K562 (cell line): ENCODE measurements around the gene ANKRD13B. TPM values are rescaled to one million over a fixed set of nuclear protein-coding genes. Genes with fewer than 3 reads are reported as not detected.

Source experiments
- ARID1B ChIP-seq: fragments of 450-650 bp; IDR thresholded peaks from 2 replicates; pipeline ENCODE4 v1.6.1; 2016; ENCODE audit warnings: antibody characterized with exemption, mild to moderate bottlenecking, inconsistent platforms
- CBFB ChIP-seq: sonication (generic); formaldehyde crosslinking; IDR thresholded peaks from 2 replicates; pipeline ENCODE4 v1.4.0; 2020; ENCODE audit warnings: mild to moderate bottlenecking, missing genetic modification reagents
- CBX2 ChIP-seq: fragments of 200-600 bp; sonication (generic); IDR thresholded peaks from one replicate; pipeline ENCODE4 v1.6.1; 2012; ENCODE audit warnings: mild to moderate bottlenecking, low read length, inconsistent platforms; ENCODE audit not compliant: insufficient read depth, poor library complexity, severe bottlenecking
- ELF4 ChIP-seq: fragments of 450-650 bp; formaldehyde crosslinking; IDR thresholded peaks from 2 replicates; pipeline ENCODE4 v1.4.0; 2022; ENCODE audit warnings: missing genetic modification characterization
- FOSL1 ChIP-seq: fragments of 200-800 bp; sonication (Bioruptor generic); conservative IDR thresholded peaks from 2 replicates; pipeline ENCODE4 v1.6.1; 2016; ENCODE audit warnings: missing genetic modification characterization, missing compliant biosample characterization
- HDAC2 ChIP-seq: fragments of 450-650 bp; IDR thresholded peaks from 2 replicates; pipeline ENCODE4 v1.6.1; 2016; ENCODE audit warnings: mild to moderate bottlenecking
- ILK ChIP-seq: fragments of 450-650 bp; IDR thresholded peaks from 2 replicates; pipeline ENCODE4 v1.6.1; 2016; ENCODE audit warnings: missing genetic modification characterization, low read depth, mild to moderate bottlenecking, missing compliant biosample characterization, moderate library complexity, borderline replicate concordance
- KDM5B ChIP-seq: fragments of 200-600 bp; sonication (generic); IDR thresholded peaks from 2 replicates; pipeline ENCODE4 v1.6.1; 2012; ENCODE audit warnings: low read depth, mild to moderate bottlenecking, moderate library complexity, low read length, control low read depth, inconsistent platforms; ENCODE audit not compliant: insufficient replicate concordance
- RNF2 ChIP-seq: sonication (generic); IDR thresholded peaks from 2 replicates; pipeline ENCODE4 v1.6.1; 2016
- SMAD3 ChIP-seq: fragments of 450-650 bp; formaldehyde crosslinking; conservative IDR thresholded peaks from 2 replicates; pipeline ENCODE4 v1.4.0; 2020; ENCODE audit warnings: mild to moderate bottlenecking
- SMARCE1 ChIP-seq: fragments of 450-650 bp; IDR thresholded peaks from 2 replicates; pipeline ENCODE4 v1.7.1; 2016; ENCODE audit warnings: mild to moderate bottlenecking
- TCF3 ChIP-seq: sonication (generic); formaldehyde crosslinking; IDR thresholded peaks from 2 replicates; pipeline ENCODE4 v1.4.0; 2020; ENCODE audit warnings: mild to moderate bottlenecking, missing genetic modification reagents
- TEAD4 ChIP-seq, 2 experiments: sonication (generic) in 1 of 2; formaldehyde crosslinking in 1 of 2; IDR thresholded peaks; 2 replicates each; pipeline versions ENCODE4 v1.6.1 to v1.8.0; 2012 to 2022; ENCODE audit warnings: borderline replicate concordance in 1 of 2, inconsistent platforms in 1 of 2, low read length in 1 of 2, mild to moderate bottlenecking in 1 of 2, missing genetic modification reagents in 1 of 2
- TGIF2 ChIP-seq: sonication (generic); formaldehyde crosslinking; IDR thresholded peaks from 2 replicates; pipeline ENCODE4 v1.8.1; 2022; ENCODE audit warnings: mild to moderate bottlenecking, missing genetic modification reagents, moderate library complexity
- U2AF2 ChIP-seq: fragments of 200-400 bp; formaldehyde crosslinking; optimal IDR thresholded peaks from 2 replicates; pipeline ENCODE3; 2017; ENCODE audit warnings: low read depth, mild to moderate bottlenecking, low read length
- ZNF232 ChIP-seq: sonication (generic); formaldehyde crosslinking; IDR thresholded peaks from 2 replicates; pipeline ENCODE4 v1.8.0; 2022; ENCODE audit warnings: mild to moderate bottlenecking, missing genetic modification reagents
- ZSCAN29 ChIP-seq: fragments of 450-650 bp; IDR thresholded peaks from 2 replicates; pipeline ENCODE4 v1.6.1; 2017
- polyA plus RNA-seq, 8 experiments: library from polyadenylated mRNA; depleted of rRNA in 4 of 8; stranded (reverse) in 5 of 8; unstranded in 3 of 8; fragments of >200 nt; fragmentation: Nextera tagmentation in 2 of 8; fragmentation: Illumina TruSeq in 1 of 8; extraction: Ambion mirVana in 2 of 8; extraction: Trizol in 1 of 8; gene quantifications; 2 replicates each; pipeline versions ENCODE4 v1.2.1 to v1.2.3, GENCODE V29; 2011 to 2014; ENCODE audit warnings: inconsistent platforms in 1 of 8, missing spikeins in 1 of 8
- total RNA-seq, 7 experiments: library from RNA; depleted of rRNA in 6 of 7; stranded (reverse); fragments of >200 nt in 6 of 7; fragmentation: Illumina TruSeq in 2 of 7; extraction: Trizol in 2 of 7; gene quantifications; 2 replicates each; pipeline versions ENCODE4 v1.2.1 to v1.2.3, GENCODE V29; 2011 to 2021; ENCODE audit warnings: low replicate concordance in 1 of 7
- TF ChIP-seq, protein P1 (sequence below): fragments of 450-650 bp; formaldehyde crosslinking; IDR thresholded peaks from 2 replicates; pipeline ENCODE4 v1.4.0; 2022; ENCODE audit warnings: missing genetic modification characterization
- TF ChIP-seq, protein P2 (sequence below): sonication (generic); formaldehyde crosslinking; IDR thresholded peaks from 2 replicates; pipeline ENCODE4 v1.8.1; 2022; ENCODE audit warnings: missing genetic modification reagents
- TF ChIP-seq, protein P3 (sequence below), 2 experiments: fragments of 450-650 bp in 1 of 2; sonication (generic) in 1 of 2; formaldehyde crosslinking in 1 of 2; IDR thresholded peaks in 1 of 2; conservative IDR thresholded peaks in 1 of 2; 2 replicates each; pipeline versions ENCODE4 v1.6.1 to v1.8.1; 2016 to 2023; ENCODE audit warnings: mild to moderate bottlenecking in 2 of 2, moderate library complexity in 2 of 2, inconsistent platforms in 1 of 2, missing genetic modification reagents in 1 of 2

Gene ANKRD13B
- total and polyA plus RNA-seq, 9 of the 15 experiments (the other 6 are each of a cell fraction or from before 2014, with no cell fraction given): 0.15 to 28.1 (median 4.6) TPM

DNA sequence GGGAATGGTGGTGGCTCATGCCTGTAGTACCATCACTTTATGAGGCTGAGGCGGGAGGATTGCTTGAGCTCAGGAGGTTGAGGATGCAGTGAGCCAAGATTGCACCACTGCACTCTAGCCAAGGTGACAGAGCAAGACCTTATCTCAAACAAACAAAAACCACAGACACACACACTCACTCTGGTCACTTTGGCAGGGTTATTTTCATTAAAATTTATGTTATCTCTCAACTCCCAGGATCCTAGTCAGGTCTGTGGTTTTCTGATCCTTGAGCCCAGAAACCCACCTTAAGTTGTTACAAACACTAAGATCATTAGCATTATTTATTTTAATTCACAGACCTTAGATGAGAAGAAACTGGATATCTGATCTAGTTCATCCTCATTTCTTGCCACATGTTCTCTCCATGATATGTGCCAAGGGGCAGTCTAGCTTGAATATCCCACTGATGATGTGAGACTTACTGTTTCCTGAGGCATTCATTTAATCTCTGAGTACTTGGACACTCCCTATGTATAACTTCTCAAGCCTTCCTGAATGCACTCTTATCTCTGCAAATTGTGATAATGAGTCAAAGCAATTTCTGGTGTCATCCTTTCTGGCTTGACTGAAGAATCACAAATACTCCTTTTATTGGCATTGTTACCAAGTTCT is 35.7 kb upstream of the ANKRD13B start (continued):
- no peak for TF ChIP-seq ZNF232
- peak; percentile 97 for TF ChIP-seq SMARCE1
- TF ChIP-seq KDM5B: no peak
- TF ChIP-seq CBFB (CRISPR knock-in tag): 0 out of 2 replicates have a peak, but pooled peaks have one; percentile 48
- TF ChIP-seq RNF2: 0 out of 2 replicates have a peak, but pooled peaks have one; percentile 33
- TF ChIP-seq, protein P1, sequence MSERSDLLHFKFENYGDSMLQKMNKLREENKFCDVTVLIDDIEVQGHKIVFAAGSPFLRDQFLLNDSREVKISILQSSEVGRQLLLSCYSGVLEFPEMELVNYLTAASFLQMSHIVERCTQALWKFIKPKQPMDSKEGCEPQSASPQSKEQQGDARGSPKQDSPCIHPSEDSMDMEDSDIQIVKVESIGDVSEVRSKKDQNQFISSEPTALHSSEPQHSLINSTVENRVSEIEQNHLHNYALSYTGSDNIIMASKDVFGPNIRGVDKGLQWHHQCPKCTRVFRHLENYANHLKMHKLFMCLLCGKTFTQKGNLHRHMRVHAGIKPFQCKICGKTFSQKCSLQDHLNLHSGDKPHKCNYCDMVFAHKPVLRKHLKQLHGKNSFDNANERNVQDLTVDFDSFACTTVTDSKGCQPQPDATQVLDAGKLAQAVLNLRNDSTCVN: no peak
- TF ChIP-seq ZSCAN29: no peak
- TF ChIP-seq, protein P2, sequence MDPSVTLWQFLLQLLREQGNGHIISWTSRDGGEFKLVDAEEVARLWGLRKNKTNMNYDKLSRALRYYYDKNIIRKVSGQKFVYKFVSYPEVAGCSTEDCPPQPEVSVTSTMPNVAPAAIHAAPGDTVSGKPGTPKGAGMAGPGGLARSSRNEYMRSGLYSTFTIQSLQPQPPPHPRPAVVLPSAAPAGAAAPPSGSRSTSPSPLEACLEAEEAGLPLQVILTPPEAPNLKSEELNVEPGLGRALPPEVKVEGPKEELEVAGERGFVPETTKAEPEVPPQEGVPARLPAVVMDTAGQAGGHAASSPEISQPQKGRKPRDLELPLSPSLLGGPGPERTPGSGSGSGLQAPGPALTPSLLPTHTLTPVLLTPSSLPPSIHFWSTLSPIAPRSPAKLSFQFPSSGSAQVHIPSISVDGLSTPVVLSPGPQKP (CRISPR knock-in tag): no peak
- no peak for TF ChIP-seq SMAD3 (CRISPR knock-in tag)
- TF ChIP-seq HDAC2: peak; percentile 92
- TF ChIP-seq TCF3 (CRISPR knock-in tag): peak; percentile 77
- peak; percentile 90 for TF ChIP-seq TEAD4 (IDR thresholded peaks at IDR 0.05; ENCODE audit: low read length)
- TF ChIP-seq TEAD4 (CRISPR knock-in tag; IDR thresholded peaks at IDR 0.05; ENCODE audit: borderline replicate concordance): no peak
- no peak for TF ChIP-seq ILK (tag)
- 0 out of 2 replicates have a peak, but pooled peaks have one; percentile 18 for TF ChIP-seq ELF4 (CRISPR knock-in tag)
- peak; percentile 95 for TF ChIP-seq ARID1B
- TF ChIP-seq, protein P3, sequence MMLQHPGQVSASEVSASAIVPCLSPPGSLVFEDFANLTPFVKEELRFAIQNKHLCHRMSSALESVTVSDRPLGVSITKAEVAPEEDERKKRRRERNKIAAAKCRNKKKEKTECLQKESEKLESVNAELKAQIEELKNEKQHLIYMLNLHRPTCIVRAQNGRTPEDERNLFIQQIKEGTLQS (IDR thresholded peaks at IDR 0.05): peak; percentile 72; the same call in 1 of the 2 replicates
- TF ChIP-seq, protein P3 (CRISPR knock-in tag; conservative IDR thresholded peaks at IDR 0.05): no peak
- peak; percentile 96 for TF ChIP-seq FOSL1
- TF ChIP-seq TGIF2 (CRISPR knock-in tag): no peak
- TF ChIP-seq CBX2: no peak
- TF ChIP-seq U2AF2: no peak
